Neural cell (in vitro differentiated cells): ENCODE results near the gene FAM83C. TPM values are rescaled to one million over a fixed set of nuclear protein-coding genes. Genes with fewer than 3 reads are reported as not detected.

Source experiments
- H2AFZ ChIP-seq: fragments of 200-600, 300-800 bp; sonication (generic), shearing (Covaris generic); 2 replicates; pipeline ENCODE4 v1.6.0; 2014; ENCODE audit warnings: low read depth, mild to moderate bottlenecking, antibody characterized with exemption, low read length, moderate library complexity
- H3F3A ChIP-seq: fragments of 200-600 bp; shearing (Covaris generic); 2 replicates; pipeline ENCODE4 v1.6.1; 2016; ENCODE audit warnings: mild to moderate bottlenecking, moderate library complexity, mixed read lengths, antibody characterized with exemption, low read length; ENCODE audit not compliant: insufficient read depth, poor library complexity, severe bottlenecking
- H3K27ac ChIP-seq: fragments of 200-600, 300-800 bp; sonication (generic), shearing (Covaris generic); 2 replicates; pipeline ENCODE4 v1.5.1; 2014; ENCODE audit warnings: mild to moderate bottlenecking, low read length, moderate library complexity
- H3K27me3 ChIP-seq: fragments of 300-800, 200-600 bp; sonication (generic), shearing (Covaris generic); 2 replicates; pipeline ENCODE4 v1.6.0; 2014; ENCODE audit warnings: mild to moderate bottlenecking, low read depth, low read length, moderate library complexity; ENCODE audit not compliant: insufficient read depth
- H3K36me3 ChIP-seq: fragments of 300-800, 200-600 bp; sonication (generic), shearing (Covaris generic); 2 replicates; pipeline ENCODE4 v1.5.1; 2014; ENCODE audit warnings: mild to moderate bottlenecking, antibody characterized with exemption, low read length, moderate library complexity; ENCODE audit not compliant: insufficient read depth
- H3K4me2 ChIP-seq: fragments of 300-800, 200-600 bp; sonication (generic), shearing (Covaris generic); 2 replicates; pipeline ENCODE4 v1.6.0; 2014; ENCODE audit warnings: mild to moderate bottlenecking, low read length
- H3K4me3 ChIP-seq: fragments of 300-800, 200-600 bp; sonication (generic), shearing (Covaris generic); 2 replicates; pipeline ENCODE4 v1.5.1; 2014; ENCODE audit warnings: mild to moderate bottlenecking, low read length, moderate library complexity
- H3K79me2 ChIP-seq: fragments of 200-600 bp; shearing (Covaris generic); replicated peaks from 2 replicates; pipeline ENCODE4 v1.6.0; 2014; ENCODE audit warnings: mild to moderate bottlenecking, low read length, moderate library complexity; ENCODE audit not compliant: insufficient read depth
- H3K9ac ChIP-seq: fragments of 300-800, 200-600 bp; sonication (generic), shearing (Covaris generic); 2 replicates; pipeline ENCODE4 v1.6.1; 2016; ENCODE audit warnings: mild to moderate bottlenecking, low read length, mixed read lengths
- H3K9me2 ChIP-seq: fragments of 200-600 bp; shearing (Covaris generic); 2 replicates; pipeline ENCODE4 v1.6.1; 2016; ENCODE audit warnings: mild to moderate bottlenecking, low read length, mixed read lengths; ENCODE audit not compliant: insufficient read depth
- H3K9me3 ChIP-seq: fragments of 200-600, 300-800 bp; sonication (generic), shearing (Covaris generic); 2 replicates; pipeline ENCODE4 v1.6.1; 2016; ENCODE audit warnings: mild to moderate bottlenecking, mixed run types, low read length, moderate library complexity, mixed read lengths
- H4K20me1 ChIP-seq: fragments of 200-600 bp; shearing (Covaris generic); 2 replicates; pipeline ENCODE4 v1.6.1; 2016; ENCODE audit warnings: mild to moderate bottlenecking, mixed run types; ENCODE audit not compliant: insufficient read depth
- CTCF ChIP-seq: fragments of 450-650 bp; IDR thresholded peaks from 2 replicates; pipeline ENCODE4 v1.5.1; 2014; ENCODE audit warnings: antibody characterized with exemption, mild to moderate bottlenecking, moderate library complexity; ENCODE audit not compliant: poor library complexity, severe bottlenecking
- EP300 ChIP-seq: fragments of 450-650 bp; conservative IDR thresholded peaks from 2 replicates; pipeline ENCODE4 v1.6.1; 2014; ENCODE audit warnings: antibody characterized with exemption, mild to moderate bottlenecking, moderate library complexity; ENCODE audit not compliant: poor library complexity, severe bottlenecking
- EZH2 ChIP-seq: fragments of 200-600, 300-800 bp; shearing (Covaris generic), sonication (generic); IDR thresholded peaks from 2 replicates; pipeline ENCODE4 v1.6.1; 2014; ENCODE audit warnings: antibody characterized with exemption, low read length, borderline replicate concordance, mild to moderate bottlenecking; ENCODE audit not compliant: insufficient read depth, poor library complexity, severe bottlenecking
- MXI1 ChIP-seq: fragments of 450-650 bp; conservative IDR thresholded peaks from 2 replicates; pipeline ENCODE4 v1.6.1; 2014; ENCODE audit warnings: antibody characterized with exemption, mild to moderate bottlenecking; ENCODE audit not compliant: poor library complexity, severe bottlenecking
- POLR2AphosphoS5 ChIP-seq: IDR thresholded peaks from 2 replicates; pipeline ENCODE4 v1.6.1; 2012
- RAD21 ChIP-seq: fragments of 450-650 bp; conservative IDR thresholded peaks from 2 replicates; pipeline ENCODE4 v1.6.1; 2014; ENCODE audit warnings: antibody characterized with exemption, mild to moderate bottlenecking, moderate library complexity
- REST ChIP-seq: IDR thresholded peaks from 2 replicates; pipeline ENCODE4 v1.6.1; 2012; ENCODE audit warnings: borderline replicate concordance
- SMC3 ChIP-seq: fragments of 450-650 bp; conservative IDR thresholded peaks from 2 replicates; pipeline ENCODE4 v1.6.1; 2014; ENCODE audit warnings: antibody characterized with exemption, mild to moderate bottlenecking, moderate library complexity; ENCODE audit not compliant: poor library complexity
- TAF1 ChIP-seq: IDR thresholded peaks from 2 replicates; pipeline ENCODE4 v1.6.1; 2012; ENCODE audit warnings: low read depth
- polyA plus RNA-seq: library from polyadenylated mRNA; depleted of rRNA; stranded (reverse); fragments of >200 nt; gene quantifications from 2 replicates; pipeline ENCODE4 v1.2.3, GENCODE V29; 2014

The FAM83C gene
- polyA plus RNA-seq, 1 donor from 2014 or later, result not detected

- Histone ChIP-seq H3F3A (no peaks in the 10 kb centered on the region), H3K9me3 (no peaks in the 10 kb centered on the region), H2AFZ (no peak overlapping the region), H3K36me3 (no peaks in the 10 kb centered on the region), H3K9ac (no peak overlapping the region), H3K9me2 (no peaks in the 10 kb centered on the region), H3K27me3 (no peaks in the 10 kb centered on the region), H3K27ac (no peak overlapping the region), H3K4me3 (no peak overlapping the region), H3K79me2 (no peaks in the 10 kb centered on the region), H3K4me2 (no peak overlapping the region), H4K20me1 (no peaks in the 10 kb centered on the region)
- no peak for TF ChIP-seq RAD21
- no peak for TF ChIP-seq CTCF
- TF ChIP-seq SMC3, result no peak
- TF ChIP-seq MXI1, result no peak
- TF ChIP-seq TAF1, result no peak
- TF ChIP-seq EP300, result no peak
- TF ChIP-seq POLR2AphosphoS5, result no peak
- no peak for TF ChIP-seq EZH2
- no peak for TF ChIP-seq REST
These were observed 8.4 kb upstream of the FAM83C start for GRCh38 chr20:35300469-35301262.

- H2AFZ ChIP-seq, result no peak overlapping the region
- H3K4me3 ChIP-seq, result no peak overlapping the region
- H3K9me3 ChIP-seq, result no peaks in the 10 kb centered on the region
- no peaks in the 10 kb centered on the region for H4K20me1 ChIP-seq
- H3K9ac ChIP-seq, result no peak overlapping the region
- no peaks in the 10 kb centered on the region for H3K36me3 ChIP-seq
- H3K27me3 ChIP-seq, result no peaks in the 10 kb centered on the region
- no peak for TF ChIP-seq MXI1
- TF ChIP-seq CTCF, result no peak
- TF ChIP-seq REST, result no peak
- no peak for TF ChIP-seq EZH2
- TF ChIP-seq POLR2AphosphoS5, result no peak
- TF ChIP-seq EP300, result no peak
- TF ChIP-seq TAF1, result no peak
- no peak for TF ChIP-seq SMC3
- no peak for TF ChIP-seq RAD21
- H3K4me2 ChIP-seq, result no peak overlapping the region
- no peaks in the 10 kb centered on the region for H3F3A ChIP-seq
- H3K27ac ChIP-seq, result no peak overlapping the region
- H3K79me2 ChIP-seq, result no peaks in the 10 kb centered on the region
- H3K9me2 ChIP-seq, result no peaks in the 10 kb centered on the region
These were observed 7.6 kb upstream of the FAM83C start for GRCh38 chr20:35299780-35300179.
